GM21529 (cell line): ENCODE data around the gene KAZN.

Experiments
- ATAC-seq: cut with Tn5 transposase; IDR thresholded peaks from one replicate; pipeline ENCODE4 v1.9.1; 2021; ENCODE audit not compliant: unreplicated experiment

The KAZN gene

DNA sequence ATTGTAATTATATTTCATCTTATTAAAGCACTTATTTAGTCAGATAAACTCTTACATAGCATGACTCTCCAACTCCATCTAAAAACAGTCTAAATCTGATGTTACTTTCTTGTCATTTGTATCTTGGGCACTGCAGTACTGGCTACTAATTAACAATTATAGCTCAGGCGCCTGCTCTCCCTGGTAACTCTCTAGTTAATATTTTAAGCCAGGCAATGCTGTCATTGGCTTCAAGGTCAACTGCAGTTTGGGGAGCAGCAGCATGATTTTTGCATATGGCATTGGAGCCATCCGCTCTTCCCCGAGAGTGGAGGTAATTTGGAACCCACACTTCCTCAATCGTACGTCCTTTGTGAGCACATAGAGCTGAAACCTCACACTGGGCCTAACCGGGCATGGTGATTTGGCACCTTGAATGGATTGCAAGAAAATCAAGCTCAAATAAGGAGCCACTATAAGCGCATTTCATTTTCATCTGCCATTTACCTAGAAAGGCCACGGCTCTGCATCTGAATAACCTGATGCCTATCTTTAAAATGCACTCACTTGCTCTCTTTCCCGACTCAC lies 187.7 kb downstream of the KAZN start:
- no peak for ATAC-seq

DNA sequence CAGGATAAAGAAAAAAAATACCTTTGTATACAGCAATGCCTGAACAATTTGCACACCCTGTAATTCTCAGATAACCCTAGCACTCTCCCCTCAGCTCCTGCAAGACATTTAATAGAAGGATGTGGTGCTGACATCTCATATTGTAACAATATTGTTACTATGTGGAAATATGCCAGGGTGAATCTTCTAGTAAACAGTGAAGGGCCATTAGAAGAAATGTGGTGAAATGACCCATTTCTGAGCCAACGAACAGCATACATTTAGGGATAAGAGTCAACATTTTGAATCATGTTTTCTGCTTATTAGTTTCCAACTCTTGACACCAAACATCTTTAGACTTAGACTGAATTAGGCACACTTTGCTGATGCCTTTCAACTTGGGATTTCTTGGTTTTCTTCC lies 188.2 kb downstream of the KAZN start:
- ATAC-seq: no peak

DNA sequence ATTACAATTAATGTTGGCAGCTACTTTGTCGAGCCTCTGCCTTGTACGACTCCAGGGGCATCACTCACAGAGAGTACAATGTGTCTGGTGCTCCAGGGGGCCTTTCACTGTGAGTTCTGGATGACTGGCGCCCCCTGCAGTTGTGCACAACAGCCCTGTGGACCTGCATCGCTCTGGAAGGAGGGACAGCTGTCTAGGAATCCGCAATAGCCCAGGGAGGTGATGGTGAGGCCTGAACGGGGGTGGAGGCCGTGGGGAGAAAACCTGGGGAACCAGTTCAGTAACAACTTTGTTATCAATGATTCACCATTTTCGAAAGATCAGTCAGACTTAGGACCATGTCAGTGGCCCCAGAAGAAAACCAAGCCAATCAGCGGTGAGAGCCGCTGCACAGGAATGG lies 189.1 kb downstream of the KAZN start:
- no peak for ATAC-seq

DNA sequence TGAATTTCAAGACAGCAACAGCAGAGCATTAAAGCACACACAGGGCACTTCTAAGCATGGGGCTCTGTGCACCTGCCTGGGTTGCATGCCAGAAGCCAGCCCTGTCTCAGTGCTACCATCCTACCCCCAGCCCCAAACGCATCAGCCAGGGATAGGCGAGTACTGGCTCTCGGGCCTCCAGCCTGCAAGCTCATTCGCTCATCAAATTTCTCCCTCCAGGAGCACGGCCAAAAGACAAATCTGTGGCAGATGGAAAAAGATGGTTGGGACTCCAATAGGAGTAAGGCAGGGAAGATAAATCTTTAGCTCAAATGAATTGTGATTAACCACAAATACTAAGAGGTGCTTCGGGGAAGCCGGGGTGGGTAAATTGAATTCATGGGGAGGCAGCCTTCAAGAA lies 189.6 kb downstream of the KAZN start:
- ATAC-seq: no peak

DNA sequence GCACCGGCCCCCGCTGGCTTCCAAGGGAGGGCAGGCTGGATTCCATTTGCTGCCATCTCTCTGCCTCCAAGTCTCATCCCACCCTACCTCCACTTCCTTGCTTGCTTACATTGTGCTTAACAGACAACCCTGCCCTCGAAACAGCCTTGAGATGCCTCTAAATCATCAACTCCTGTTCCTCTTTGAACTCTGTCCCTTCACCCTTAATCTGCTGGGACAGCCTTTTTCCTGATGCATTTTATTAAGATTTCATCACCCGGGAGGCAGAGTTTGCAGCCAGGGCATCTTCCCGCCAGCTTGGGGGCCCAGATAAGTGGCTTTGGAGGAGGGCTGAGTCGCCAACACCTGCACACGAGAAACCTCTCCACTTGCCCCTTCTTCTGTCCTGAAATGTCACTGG lies 192.5 kb downstream of the KAZN start:
- no peak for ATAC-seq

DNA sequence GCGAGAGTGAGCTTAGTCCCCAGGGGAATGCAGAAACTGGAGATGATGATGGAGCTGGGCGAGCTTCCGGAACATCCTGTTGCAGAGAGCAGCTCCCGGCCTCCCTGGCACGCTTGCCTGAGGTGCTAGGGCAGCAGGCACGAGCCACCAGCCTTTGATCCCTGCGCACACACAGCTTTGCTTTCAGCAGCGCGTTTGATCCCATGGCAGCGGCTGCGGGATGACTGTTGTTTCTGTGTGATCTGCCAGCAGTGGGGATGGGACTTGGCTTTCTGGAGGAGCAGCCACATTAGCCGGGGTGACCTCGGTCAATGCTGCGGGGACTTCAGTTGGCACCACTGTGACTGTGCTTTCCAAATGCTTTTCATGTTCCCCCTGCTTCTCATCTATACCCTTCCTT lies 193.2 kb downstream of the KAZN start:
- no peak for ATAC-seq

DNA sequence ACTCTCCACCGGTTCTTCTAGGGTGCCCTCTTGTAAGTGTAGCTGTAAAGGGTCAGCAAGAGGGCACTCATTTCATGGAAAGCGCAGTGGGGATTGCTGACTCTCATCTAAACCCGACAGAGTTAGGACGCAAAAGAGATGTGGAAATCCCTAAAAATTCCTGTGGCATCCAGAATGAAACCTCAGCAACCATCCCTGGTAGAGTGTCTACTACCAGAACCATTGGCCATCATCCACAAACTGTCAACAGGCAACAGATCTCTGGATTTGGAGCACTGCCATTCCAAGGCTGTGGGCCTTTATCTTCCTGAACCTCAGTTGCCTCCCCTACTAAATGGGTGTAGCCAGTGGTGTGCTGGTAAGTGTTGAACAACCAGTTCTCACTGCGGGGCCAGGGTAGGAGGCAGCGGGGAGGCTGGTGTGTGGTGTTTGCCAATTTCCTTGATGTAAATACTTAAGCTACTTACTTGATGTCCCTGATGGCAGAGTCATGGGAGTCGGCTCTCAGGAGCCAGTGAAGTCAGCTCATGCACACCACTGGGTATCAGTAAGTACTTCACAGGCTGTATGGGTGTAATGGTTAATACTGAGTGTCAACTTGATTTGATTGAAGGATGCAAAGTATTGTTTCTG lies 195.8 kb downstream of the KAZN start:
- ATAC-seq: no peak

DNA sequence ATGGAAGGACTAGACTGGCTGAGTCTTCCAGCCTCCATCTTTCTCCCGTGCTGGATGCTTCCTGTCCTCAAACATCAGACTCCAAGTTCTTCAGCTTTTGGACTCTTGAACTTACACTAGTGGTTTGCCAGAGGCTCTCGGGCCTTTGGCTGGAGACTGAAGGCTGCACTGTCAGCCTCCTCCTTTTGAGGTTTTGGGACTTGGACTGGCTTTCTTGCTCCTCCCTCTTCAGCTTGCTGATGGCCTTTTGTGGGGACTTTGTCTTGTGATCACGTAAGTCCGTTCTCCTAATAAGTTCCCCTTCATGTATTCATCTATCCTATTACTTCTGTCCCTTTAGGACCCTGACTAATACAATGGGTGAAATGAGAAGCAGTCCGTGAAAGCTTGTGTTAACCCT lies 196.4 kb downstream of the KAZN start:
- no peak for ATAC-seq

DNA sequence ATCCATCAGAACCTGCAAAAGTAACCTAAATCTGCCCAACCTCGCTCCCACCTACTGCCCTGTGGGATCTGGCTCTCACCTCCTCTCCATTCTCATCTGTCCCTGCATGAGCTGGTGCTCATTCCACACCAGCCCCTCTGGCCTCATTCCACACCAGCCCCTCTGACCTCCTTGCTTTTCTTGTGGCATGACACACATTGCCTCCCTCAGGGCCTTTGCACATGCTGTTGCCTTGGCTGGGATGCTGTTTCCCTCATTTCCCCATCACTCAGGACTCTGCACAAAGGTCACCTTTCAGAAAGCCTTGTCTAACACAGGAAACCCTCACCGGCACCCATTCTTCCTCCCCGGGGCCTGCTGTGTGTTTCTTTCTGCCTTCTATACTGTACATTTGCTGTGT lies 197.1 kb downstream of the KAZN start:
- ATAC-seq: no peak

DNA sequence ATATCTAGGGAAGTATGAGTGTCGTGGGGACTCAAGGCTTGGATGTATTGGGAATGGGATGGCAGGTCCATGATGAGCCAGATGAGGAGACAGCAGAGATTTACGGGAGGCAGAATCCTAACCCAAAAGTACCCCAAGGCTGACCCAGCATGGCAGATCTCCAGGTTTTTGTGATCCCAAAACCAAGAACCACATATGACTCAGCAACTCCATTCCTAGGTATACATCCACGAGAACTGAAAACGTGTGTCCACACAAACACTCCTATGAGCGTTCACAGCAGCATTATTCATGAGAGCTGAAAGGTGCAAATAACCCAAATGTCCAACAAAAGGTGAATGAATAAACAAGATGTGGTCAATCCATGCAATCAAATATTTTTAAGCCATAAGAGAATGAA lies 201.5 kb downstream of the KAZN start:
- no peak for ATAC-seq

DNA sequence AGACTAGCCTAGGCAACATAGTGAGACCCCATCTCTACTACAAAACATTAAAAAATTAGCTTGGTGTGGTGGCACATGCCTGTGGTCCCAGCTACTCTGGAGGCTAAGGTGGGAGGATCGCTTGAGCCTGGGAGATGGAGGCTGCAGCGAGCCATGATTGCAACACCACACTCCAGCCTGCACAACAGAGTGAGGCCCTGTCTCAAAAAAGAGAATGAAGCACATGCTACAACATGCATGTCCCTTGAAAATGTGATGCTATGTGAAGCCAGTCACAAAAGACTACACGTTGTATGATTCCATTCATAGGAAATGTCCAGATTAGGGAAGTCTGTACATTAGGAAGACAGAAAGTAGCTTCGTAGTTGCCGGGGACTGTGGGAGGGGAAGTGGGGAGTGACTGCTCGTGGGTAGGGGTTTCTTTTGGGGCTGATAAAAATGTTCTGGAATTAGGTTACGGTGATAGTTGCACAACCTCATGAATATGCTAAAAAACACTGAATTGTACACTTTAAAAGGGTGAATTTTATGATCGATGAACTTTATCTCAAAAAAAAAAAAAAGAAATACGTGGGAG lies 202.1 kb downstream of the KAZN start:
- ATAC-seq: no peak

DNA sequence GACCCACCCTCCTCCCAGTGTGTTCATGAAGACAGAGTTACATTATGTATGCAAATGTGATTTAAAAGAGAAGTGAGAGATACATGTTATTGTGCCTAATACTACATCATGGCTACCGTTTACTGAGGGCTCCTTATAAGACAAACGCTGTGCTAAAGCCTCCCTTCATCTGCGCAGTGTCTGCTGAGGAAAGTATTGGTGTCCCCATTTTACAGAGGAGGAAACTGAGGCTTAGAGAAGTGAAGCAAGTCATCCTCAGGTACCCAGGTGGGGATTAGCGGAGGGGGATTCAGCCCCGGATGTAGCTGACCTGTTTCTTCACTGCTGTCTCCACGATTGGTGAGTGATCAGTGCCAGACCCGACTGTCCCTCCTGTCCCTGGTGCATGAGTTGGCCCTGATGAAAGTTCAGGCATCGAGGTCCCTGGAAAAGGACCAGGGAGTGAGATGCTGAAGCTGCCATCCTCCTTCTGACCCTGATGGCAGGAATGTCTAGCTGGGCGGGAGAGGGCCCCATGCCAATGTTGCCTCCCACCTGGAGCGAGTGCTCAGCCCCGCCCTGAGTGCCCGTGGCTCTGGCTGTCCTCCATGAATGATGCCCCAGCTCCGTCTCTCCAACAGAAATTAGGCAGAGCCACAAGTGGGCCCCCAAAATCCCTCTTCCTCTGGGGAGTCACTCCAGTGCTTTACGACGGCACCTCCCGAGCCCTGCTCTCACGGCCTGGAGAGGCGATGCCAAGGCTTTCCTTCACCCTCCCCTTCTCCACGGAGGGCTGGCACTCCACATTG lies 204.7 kb downstream of the KAZN start:
- no peak for ATAC-seq

DNA sequence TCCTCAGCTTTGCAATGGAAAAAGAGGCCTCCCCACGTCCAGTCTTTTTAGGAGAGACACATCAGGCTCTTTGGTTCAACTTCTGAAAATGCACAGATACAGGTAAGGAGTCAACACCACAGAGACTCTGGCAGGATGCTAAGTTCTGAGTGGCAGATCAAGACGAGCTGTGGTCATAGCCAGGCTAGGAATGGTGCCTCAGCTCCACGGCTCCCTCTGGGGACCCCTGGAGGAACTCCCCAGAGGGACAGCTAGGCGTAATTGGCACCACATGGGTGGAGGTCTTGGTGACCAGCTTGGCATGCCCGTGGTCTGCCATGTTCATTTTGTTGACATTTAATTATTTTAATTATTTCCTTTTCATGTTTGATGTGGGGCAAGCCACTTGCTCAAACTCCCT lies 206.1 kb downstream of the KAZN start:
- no peak for ATAC-seq

DNA sequence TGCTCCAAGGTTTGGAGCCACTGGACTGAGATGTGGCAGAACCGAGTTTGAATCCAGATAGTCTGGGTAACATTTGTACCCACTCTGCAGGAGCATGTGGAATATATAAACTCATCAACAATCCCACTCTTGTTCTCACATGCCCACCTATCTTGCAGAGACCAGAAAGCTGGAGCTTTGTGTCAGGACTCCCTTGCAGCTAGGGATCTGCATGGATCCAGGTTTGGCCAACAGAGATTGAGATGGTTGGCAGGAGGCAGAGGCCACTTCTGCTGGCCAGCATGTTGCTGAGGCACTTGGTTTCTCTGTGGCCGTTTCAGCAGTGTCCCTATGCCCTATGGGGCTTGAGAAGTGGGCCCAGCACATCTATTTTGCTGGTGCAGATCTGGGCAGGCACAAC lies 208.3 kb downstream of the KAZN start:
- no peak for ATAC-seq

DNA sequence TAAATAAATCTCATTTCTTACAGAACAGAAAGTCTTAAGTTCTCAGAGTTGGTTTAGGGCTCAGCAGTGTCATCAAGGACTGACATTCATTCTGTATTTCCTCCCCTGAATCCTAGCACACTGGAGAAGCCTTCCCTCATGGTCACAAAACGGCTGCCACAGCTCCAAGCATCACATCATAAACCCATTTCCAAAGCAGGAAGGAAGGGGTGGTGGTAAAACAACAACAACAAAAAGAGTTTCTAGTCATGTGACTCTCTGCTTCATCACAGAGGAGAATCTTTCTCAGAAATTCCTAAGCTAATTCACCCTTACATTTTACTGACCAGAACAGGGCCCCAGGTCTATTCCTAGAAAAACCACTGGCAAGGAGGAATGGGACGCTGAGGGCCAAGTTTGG lies 210.3 kb downstream of the KAZN start:
- ATAC-seq: no peak

DNA sequence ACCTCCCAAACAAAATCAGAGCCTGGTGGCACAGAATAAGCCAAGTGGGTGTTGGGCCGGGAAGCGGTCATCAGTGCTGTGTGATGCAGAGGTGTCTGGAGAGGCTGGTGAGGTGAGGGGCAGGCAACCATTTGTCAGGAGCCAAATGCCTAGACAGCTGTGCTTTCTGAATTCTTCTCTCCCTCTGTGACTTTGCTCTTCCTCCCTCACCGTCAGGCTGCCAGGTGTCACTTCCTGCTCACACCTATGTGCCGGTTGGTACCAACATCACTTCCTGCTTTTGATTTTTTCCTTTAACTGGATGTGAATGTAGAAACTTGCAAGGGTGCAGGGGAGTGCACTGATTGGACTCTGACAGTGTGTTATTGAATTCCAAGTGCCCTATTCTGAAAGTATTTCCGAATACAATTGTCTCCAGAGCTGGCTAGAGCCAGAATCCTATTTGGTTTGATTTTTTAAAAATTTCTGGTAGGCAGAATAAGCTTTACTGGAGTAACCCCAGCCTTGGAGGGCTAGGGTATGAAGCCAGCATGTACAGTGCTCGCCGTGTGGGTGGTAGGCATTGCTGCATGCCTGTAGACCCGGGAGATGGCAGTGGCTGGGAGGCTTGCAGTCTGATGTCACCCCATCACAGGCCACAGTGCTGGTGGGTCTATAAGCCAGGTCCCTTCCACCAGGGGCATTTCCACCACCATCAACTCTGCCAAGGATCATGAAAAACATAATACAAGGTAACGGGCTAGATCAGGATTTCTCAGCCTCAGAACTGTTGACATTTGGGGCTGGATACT lies 210.9 kb downstream of the KAZN start:
- ATAC-seq: no peak

DNA sequence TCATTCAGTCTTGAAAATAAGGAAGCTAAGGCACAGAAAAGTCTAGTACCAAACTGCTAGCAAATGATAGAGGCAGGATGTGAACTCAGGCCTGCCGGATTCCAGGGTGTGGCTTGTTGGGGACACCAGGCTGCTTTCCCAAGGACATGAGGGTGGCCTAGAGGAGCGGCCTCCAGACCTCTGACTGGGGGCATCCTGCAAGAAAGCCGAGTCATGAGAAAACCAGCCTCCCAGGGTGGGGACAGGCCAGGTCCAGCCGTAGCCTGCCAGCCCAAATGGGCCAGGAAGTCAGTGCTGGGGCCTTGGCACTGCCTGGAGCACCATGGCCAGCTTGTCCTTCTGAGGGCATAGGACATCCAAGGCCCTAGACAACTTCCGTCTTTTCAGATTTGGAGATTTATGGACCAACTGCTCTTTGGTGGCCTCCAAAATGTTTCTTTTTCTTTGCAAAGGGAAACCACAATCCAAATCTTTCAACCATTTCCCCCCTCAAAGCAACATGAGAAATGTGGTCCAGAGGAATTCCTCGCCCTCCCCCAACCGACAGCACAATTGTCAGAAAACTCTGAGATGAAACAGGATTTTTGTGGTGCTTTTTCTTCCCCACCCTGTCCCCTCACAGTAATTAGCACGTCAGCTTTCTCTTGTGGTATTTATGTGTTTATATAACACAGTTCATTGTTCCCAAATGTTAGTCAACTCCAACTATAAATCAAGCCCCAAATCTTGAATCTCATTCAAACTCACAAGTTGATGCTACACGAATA lies 212.3 kb downstream of the KAZN start:
- no peak for ATAC-seq

DNA sequence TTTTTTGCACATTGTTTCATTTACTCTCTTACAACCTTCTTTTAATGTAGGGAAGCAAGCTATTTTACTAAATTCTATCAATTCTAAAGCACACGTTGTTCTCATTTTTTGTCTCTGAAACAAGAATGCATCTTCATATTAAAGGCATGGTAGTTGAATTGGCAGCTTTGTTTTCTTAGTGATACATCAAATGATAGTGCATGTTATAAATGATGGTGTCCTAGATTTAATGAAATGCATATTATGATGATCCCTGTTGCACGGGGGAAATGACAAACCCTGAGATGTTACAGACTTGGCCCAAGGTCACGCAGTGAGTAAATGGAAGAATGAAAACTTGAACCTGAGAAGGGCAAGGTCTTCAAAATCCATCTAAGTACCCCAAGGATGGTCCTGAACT lies 213.1 kb downstream of the KAZN start:
- ATAC-seq: no peak

DNA sequence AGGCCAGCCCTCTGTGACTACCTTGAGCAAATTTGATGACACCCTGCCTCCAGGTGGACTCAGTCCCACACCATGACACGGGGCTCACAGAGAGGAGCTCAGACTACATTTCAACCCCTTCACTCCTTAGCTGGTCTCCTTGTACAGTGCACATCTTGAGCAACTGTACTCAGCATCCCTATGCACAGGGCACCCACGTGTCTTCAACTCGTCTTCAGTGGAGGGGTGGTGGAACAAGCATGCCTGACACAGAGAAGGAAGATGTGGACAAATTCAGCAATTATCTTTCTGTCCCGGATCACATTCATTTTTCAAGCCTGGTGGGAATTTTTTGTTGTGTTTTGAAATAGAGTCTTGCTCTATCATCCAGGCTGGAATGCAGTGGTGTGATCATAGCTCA lies 213.7 kb downstream of the KAZN start:
- ATAC-seq: no peak

DNA sequence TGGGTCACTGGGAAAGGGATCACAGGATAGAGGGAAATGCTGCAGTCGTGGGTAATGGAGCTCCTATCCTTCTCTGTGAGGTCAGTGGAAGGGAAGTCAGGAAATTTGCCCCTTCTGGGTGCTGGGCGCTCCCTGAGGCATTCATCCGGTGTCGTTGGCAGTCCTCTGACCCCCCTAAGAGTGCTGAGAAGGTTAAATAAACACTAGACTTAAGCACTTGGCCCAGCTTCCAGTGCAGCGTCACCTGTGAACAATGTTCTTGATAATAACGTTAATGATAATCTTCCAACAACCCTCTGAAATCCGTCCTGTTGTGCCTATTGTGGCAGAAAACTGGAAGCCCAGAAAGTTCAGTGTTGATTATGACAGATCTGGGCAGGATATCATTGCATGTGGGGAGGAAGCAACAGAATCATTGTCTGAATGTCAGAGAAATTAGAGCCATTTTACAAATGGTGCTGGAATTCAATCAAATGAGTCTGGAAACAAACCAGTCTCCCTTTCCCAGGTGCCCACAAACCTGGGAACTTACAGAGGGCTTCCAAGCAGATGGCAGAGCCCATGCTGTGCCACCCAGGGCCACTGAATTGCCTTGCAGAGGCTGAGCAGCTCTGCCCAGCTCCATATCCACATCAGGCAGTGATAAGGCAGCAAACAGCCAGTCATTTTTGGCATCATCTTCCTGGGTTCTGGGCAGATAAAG lies 216.8 kb downstream of the KAZN start:
- ATAC-seq: no peak
